ENCODE results near the gene LPCAT4.

LPCAT4 gene

DNA sequence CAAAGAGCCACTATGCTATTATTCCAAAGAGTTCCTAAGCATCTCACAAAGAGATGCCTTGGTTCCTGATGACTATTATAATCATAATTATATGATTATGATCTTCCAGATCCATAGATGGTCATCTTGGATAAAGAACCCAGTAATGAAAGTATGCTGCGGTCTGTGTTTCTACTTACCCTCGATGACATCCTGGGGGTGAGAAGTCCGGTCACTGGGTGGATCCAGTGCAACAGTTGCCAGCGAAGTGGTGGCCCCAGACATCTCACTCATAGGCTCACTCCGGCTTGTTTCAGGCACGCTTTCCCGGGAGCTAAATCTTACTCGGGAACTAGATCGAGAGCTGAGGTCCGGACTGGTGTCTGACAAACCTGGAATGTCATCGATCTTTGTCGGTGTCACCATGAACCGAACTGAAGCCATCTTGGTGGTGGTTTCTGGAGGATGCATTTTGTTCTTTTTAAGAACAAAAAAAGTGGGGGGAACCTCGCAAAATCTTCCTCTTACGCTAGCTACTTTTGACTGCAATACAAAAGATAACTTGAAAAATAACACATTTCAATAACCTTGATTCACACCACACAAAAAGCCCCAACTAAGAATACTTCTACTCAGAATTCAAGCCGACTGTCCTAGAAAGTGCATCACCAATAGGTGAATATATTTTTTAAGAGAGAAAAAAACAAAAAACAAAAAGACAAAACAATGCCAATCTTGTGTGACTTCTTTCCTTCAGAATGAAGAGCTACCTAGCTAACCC lies 30.6 kb downstream of the LPCAT4 start:
- TF ChIP-seq CEBPB (IDR thresholded peaks at IDR 0.05) = no peak
- TF ChIP-seq EGR1 (IDR thresholded peaks at IDR 0.05) = no peak
- TF ChIP-seq, protein P1, sequence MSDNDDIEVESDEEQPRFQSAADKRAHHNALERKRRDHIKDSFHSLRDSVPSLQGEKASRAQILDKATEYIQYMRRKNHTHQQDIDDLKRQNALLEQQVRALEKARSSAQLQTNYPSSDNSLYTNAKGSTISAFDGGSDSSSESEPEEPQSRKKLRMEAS (IDR thresholded peaks at IDR 0.05) = no peak
- TF ChIP-seq RAD21 (IDR thresholded peaks at IDR 0.05; ENCODE audit: low read depth) = no peak
- TF ChIP-seq ZBTB7A (IDR thresholded peaks at IDR 0.05; ENCODE audit: low read depth) = no peak
- TF ChIP-seq, protein P2, sequence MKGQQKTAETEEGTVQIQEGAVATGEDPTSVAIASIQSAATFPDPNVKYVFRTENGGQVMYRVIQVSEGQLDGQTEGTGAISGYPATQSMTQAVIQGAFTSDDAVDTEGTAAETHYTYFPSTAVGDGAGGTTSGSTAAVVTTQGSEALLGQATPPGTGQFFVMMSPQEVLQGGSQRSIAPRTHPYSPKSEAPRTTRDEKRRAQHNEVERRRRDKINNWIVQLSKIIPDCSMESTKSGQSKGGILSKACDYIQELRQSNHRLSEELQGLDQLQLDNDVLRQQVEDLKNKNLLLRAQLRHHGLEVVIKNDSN (IDR thresholded peaks at IDR 0.05) = no peak
- TF ChIP-seq NFIC (IDR thresholded peaks at IDR 0.05) = no peak
- TF ChIP-seq, protein P3, sequence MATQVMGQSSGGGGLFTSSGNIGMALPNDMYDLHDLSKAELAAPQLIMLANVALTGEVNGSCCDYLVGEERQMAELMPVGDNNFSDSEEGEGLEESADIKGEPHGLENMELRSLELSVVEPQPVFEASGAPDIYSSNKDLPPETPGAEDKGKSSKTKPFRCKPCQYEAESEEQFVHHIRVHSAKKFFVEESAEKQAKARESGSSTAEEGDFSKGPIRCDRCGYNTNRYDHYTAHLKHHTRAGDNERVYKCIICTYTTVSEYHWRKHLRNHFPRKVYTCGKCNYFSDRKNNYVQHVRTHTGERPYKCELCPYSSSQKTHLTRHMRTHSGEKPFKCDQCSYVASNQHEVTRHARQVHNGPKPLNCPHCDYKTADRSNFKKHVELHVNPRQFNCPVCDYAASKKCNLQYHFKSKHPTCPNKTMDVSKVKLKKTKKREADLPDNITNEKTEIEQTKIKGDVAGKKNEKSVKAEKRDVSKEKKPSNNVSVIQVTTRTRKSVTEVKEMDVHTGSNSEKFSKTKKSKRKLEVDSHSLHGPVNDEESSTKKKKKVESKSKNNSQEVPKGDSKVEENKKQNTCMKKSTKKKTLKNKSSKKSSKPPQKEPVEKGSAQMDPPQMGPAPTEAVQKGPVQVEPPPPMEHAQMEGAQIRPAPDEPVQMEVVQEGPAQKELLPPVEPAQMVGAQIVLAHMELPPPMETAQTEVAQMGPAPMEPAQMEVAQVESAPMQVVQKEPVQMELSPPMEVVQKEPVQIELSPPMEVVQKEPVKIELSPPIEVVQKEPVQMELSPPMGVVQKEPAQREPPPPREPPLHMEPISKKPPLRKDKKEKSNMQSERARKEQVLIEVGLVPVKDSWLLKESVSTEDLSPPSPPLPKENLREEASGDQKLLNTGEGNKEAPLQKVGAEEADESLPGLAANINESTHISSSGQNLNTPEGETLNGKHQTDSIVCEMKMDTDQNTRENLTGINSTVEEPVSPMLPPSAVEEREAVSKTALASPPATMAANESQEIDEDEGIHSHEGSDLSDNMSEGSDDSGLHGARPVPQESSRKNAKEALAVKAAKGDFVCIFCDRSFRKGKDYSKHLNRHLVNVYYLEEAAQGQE (IDR thresholded peaks at IDR 0.05; ENCODE audit: low read depth) = no peak
- no peak for TF ChIP-seq TEAD4 (IDR thresholded peaks at IDR 0.05)
- no peak for TF ChIP-seq EP300 (IDR thresholded peaks at IDR 0.05; ENCODE audit: borderline replicate concordance)
- TF ChIP-seq YY1 (IDR thresholded peaks at IDR 0.05; ENCODE audit: low read depth) = no peak
- TF ChIP-seq TCF12 (IDR thresholded peaks at IDR 0.05; ENCODE audit: low read depth) = no peak
- TF ChIP-seq FOXM1 (IDR thresholded peaks at IDR 0.05; ENCODE audit: borderline replicate concordance, low read depth) = no peak

DNA sequence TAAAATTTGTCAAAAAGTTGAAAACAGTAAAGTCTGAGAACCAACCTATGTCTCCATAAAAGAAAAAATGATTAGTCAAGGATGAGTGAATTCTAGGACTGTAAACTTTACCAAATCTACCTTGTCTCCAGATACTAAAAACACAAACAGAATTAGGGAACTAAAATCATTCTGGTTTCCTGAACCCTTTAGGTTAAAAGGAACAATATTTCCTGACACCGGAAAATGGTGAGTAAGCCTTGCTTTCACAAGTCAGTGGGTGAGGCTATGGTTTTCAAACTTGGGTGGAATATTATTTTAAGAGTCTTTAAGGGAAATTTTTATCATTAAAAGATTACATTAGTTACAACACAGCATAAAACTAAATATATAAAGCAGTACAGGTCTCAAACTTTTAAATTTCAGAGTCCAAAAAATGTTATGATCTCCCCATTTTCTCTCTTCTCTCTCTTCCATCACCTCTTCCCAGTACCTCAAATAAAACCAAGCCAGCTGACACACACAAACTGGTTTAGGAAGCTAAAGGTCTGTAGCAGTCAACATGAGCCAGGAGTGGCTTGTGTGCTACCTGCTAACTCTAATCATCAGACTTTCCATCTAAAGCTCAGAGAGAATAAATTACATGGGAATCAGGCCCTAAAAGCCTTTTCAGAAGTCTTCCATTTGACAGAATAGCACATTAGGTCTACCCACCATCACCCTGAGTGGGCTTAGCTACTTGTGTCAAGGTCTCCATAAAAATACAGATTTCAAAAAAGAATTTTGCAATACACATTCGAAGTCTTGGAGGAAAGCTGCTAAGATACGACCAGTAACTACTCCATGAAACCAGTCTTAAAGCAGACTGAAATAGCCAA lies 31.6 kb downstream of the LPCAT4 start:
- TF ChIP-seq, protein P1 (IDR thresholded peaks at IDR 0.05) = no peak
- TF ChIP-seq CEBPB (IDR thresholded peaks at IDR 0.05) (no peak), CREB1 (IDR thresholded peaks at IDR 0.05; ENCODE audit: low read depth) (no peak), FOXM1 (IDR thresholded peaks at IDR 0.05; ENCODE audit: borderline replicate concordance, low read depth) (no peak), TCF12 (IDR thresholded peaks at IDR 0.05; ENCODE audit: low read depth) (no peak), NFIC (IDR thresholded peaks at IDR 0.05) (no peak), TEAD4 (IDR thresholded peaks at IDR 0.05) (no peak), TAF1 (IDR thresholded peaks at IDR 0.05; ENCODE audit: low read depth) (no peak), EP300 (IDR thresholded peaks at IDR 0.05; ENCODE audit: borderline replicate concordance) (no peak), RAD21 (IDR thresholded peaks at IDR 0.05; ENCODE audit: low read depth) (no peak), YY1 (IDR thresholded peaks at IDR 0.05; ENCODE audit: low read depth) (no peak), EGR1 (IDR thresholded peaks at IDR 0.05) (no peak), ZBTB7A (IDR thresholded peaks at IDR 0.05; ENCODE audit: low read depth) (no peak)
- TF ChIP-seq, protein P3 (IDR thresholded peaks at IDR 0.05; ENCODE audit: low read depth) = no peak
- TF ChIP-seq, protein P2 (IDR thresholded peaks at IDR 0.05) = no peak

DNA sequence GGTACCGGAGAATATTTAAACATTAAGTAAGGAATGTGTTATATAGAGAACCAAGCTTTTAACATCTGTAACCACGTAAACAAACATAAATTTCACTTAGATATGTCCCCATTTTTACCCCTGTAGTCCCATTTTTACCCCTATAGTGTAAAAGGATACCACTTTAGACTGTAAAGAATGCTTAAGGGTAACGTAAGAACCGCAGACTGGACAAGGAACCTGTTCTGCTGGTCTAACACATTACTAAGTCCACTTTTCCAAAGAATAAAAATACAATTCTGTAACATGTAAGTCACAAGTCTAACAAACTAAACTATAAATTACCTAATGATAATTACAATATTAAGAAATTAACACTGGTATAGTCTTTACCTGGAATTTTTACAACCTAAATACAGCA lies 32.3 kb downstream of the LPCAT4 start:
- no peak for TF ChIP-seq YY1 (IDR thresholded peaks at IDR 0.05; ENCODE audit: low read depth)
- no peak for TF ChIP-seq FOXM1 (IDR thresholded peaks at IDR 0.05; ENCODE audit: borderline replicate concordance, low read depth)
- TF ChIP-seq NFIC (IDR thresholded peaks at IDR 0.05) = no peak
- TF ChIP-seq, protein P3 (IDR thresholded peaks at IDR 0.05; ENCODE audit: low read depth) = no peak
- no peak for TF ChIP-seq ZBTB7A (IDR thresholded peaks at IDR 0.05; ENCODE audit: low read depth)
- TF ChIP-seq, protein P2 (IDR thresholded peaks at IDR 0.05) = no peak
- TF ChIP-seq, protein P1 (IDR thresholded peaks at IDR 0.05) = no peak
- TF ChIP-seq TAF1 (IDR thresholded peaks at IDR 0.05; ENCODE audit: low read depth) = no peak
- TF ChIP-seq RAD21 (IDR thresholded peaks at IDR 0.05; ENCODE audit: low read depth) = no peak
- TF ChIP-seq TEAD4 (IDR thresholded peaks at IDR 0.05) = no peak
- no peak for TF ChIP-seq EP300 (IDR thresholded peaks at IDR 0.05; ENCODE audit: borderline replicate concordance)
- TF ChIP-seq EGR1 (IDR thresholded peaks at IDR 0.05) = no peak
- no peak for TF ChIP-seq CEBPB (IDR thresholded peaks at IDR 0.05)
- no peak for TF ChIP-seq CREB1 (IDR thresholded peaks at IDR 0.05; ENCODE audit: low read depth)
- TF ChIP-seq TCF12 (IDR thresholded peaks at IDR 0.05; ENCODE audit: low read depth) = no peak
